H1 (cell line): ENCODE data around the gene CCDC137. TPM values are rescaled to one million over a fixed set of nuclear protein-coding genes. Genes with fewer than 3 reads are reported as not detected.

ENCODE experiments used
- CTCF ChIA-PET: fragments of 300-600 bp; sonication (Branson Sonifier 250); formaldehyde crosslinking; loops from one replicate; lab custom pipeline; 2021; ENCODE audit not compliant: partially characterized antibody; lab: Charles Lee
- POLR2A ChIA-PET: fragments of 300-600 bp; sonication (Branson Sonifier 250); formaldehyde crosslinking; loops from one replicate; lab custom pipeline; 2021; ENCODE audit warnings: inconsistent platforms; ENCODE audit not compliant: partially characterized antibody; lab: Charles Lee
- DNase-seq, 2 experiments: peaks; one replicate each; pipeline versions ENCODE4 v3.0.0 to v3.0.0-alpha.2; 2010 to 2022; ENCODE audit warnings: low spot score in 2 of 2, low read depth in 1 of 2, mixed read lengths in 1 of 2
- FAIRE-seq: peaks from 2 replicates; lab custom pipeline; 2011; peaks lifted over from hg19 to GRCh38; lab: Jason Lieb, UNC
- H2AFZ ChIP-seq: 2 replicates; pipeline ENCODE4 v1.8.1; 2012; ENCODE audit warnings: low read length, inconsistent platforms
- H2AK5ac ChIP-seq: 2 replicates; pipeline ENCODE4 v1.6.1; 2013; ENCODE audit warnings: low read depth, low read length
- H2BK120ac ChIP-seq: replicated peaks from 2 replicates; pipeline ENCODE3; 2013; ENCODE audit warnings: low read depth, low read length, inconsistent platforms
- H2BK12ac ChIP-seq: 2 replicates; pipeline ENCODE4 v1.6.1; 2013; ENCODE audit warnings: low read depth, low read length
- H2BK15ac ChIP-seq: 2 replicates; pipeline ENCODE4 v1.6.1; 2013; ENCODE audit warnings: low read length
- H2BK20ac ChIP-seq: 2 replicates; pipeline ENCODE4 v1.6.1; 2013; ENCODE audit warnings: low read length
- H2BK5ac ChIP-seq: 2 replicates; pipeline ENCODE4 v1.6.1; 2013; ENCODE audit warnings: low read depth, low read length
- H3K14ac ChIP-seq: 2 replicates; pipeline ENCODE4 v1.6.1; 2013; ENCODE audit warnings: inconsistent platforms; ENCODE audit not compliant: insufficient read length
- H3K18ac ChIP-seq: 2 replicates; pipeline ENCODE4 v1.6.1; 2013; ENCODE audit warnings: low read length; ENCODE audit errors: extremely low read depth
- H3K23ac ChIP-seq: 2 replicates; pipeline ENCODE4 v1.6.1; 2013; ENCODE audit warnings: inconsistent platforms; ENCODE audit not compliant: insufficient read length
- H3K23me2 ChIP-seq: 2 replicates; pipeline ENCODE4 v1.6.1; 2013; ENCODE audit warnings: low read depth, low read length
- H3K27ac ChIP-seq: 2 replicates; pipeline ENCODE4 v1.6.1; 2011; ENCODE audit warnings: low read depth, low read length, inconsistent platforms
- H3K27me3 ChIP-seq, 4 experiments: replicated peaks in 1 of 4; 1 replicate in 1 of 4; 2 replicates in 3 of 4; pipeline versions ENCODE4 v1.6.1 to v1.8.1; 2011 to 2013; ENCODE audit warnings: low read length in 3 of 4, mild to moderate bottlenecking in 3 of 4, inconsistent platforms in 2 of 4, mixed read lengths in 2 of 4, moderate library complexity in 1 of 4; ENCODE audit not compliant: control insufficient read depth in 3 of 4, insufficient read depth in 3 of 4; ENCODE audit errors: extremely low read depth in 1 of 4
- H3K36me3 ChIP-seq, 4 experiments: 2 replicates each; pipeline versions ENCODE4 v1.6.1 to v1.8.1; 2011 to 2013; ENCODE audit warnings: mild to moderate bottlenecking in 4 of 4, low read length in 3 of 4, moderate library complexity in 2 of 4, control low read depth in 1 of 4, inconsistent platforms in 1 of 4; ENCODE audit not compliant: insufficient read depth in 4 of 4, control insufficient read depth in 2 of 4
- H3K4ac ChIP-seq: replicated peaks from 2 replicates; pipeline ENCODE3; 2013; ENCODE audit warnings: low read length, low read depth, mixed read lengths, inconsistent platforms; ENCODE audit not compliant: insufficient read length
- H3K4me1 ChIP-seq, 4 experiments: replicated peaks in 1 of 4; 1 replicate in 1 of 4; 2 replicates in 3 of 4; pipeline versions ENCODE4 v1.6.1 to v1.8.1; 2011 to 2013; ENCODE audit warnings: low read length in 3 of 4, inconsistent platforms in 2 of 4, mixed read lengths in 1 of 4; ENCODE audit not compliant: insufficient read depth in 4 of 4, control insufficient read depth in 3 of 4
- H3K4me2 ChIP-seq, 2 experiments: 2 replicates each; pipeline versions ENCODE4 v1.6.1 to v1.8.1; 2011 to 2013; ENCODE audit warnings: low read depth in 2 of 2, low read length in 2 of 2, control low read depth in 1 of 2, inconsistent platforms in 1 of 2, mild to moderate bottlenecking in 1 of 2; ENCODE audit not compliant: insufficient read depth in 1 of 2
- H3K4me3 ChIP-seq, 4 experiments: fragments of 200-600, 300-600 bp in 1 of 4; sonication (generic), shearing (Covaris generic), sonication (Bioruptor Twin) in 1 of 4; 2 replicates each; pipeline versions ENCODE4 v1.5.1 to v1.8.1; 2011 to 2016; ENCODE audit warnings: low read length in 4 of 4, low read depth in 3 of 4, control low read depth in 2 of 4, inconsistent platforms in 2 of 4, mild to moderate bottlenecking in 2 of 4, mixed read lengths in 1 of 4, moderate library complexity in 1 of 4; ENCODE audit not compliant: insufficient read depth in 2 of 4; ENCODE audit errors: extremely low read depth in 1 of 4
- H3K56ac ChIP-seq: replicated peaks from 2 replicates; pipeline ENCODE3; 2013; ENCODE audit warnings: low read depth, mild to moderate bottlenecking, mixed read lengths, low read length, inconsistent platforms; ENCODE audit not compliant: insufficient read length
- H3K79me1 ChIP-seq: 2 replicates; pipeline ENCODE4 v1.6.1; 2013; ENCODE audit warnings: low read depth, low read length, control low read depth
- H3K79me2 ChIP-seq, 2 experiments: 2 replicates each; pipeline versions ENCODE4 v1.6.1 to v1.8.1; 2012 to 2013; ENCODE audit warnings: low read length in 2 of 2, mild to moderate bottlenecking in 2 of 2, inconsistent platforms in 1 of 2; ENCODE audit not compliant: insufficient read depth in 2 of 2, control insufficient read depth in 1 of 2
- H3K9ac ChIP-seq, 4 experiments: replicated peaks in 1 of 4; 1 replicate in 1 of 4; 2 replicates in 3 of 4; pipeline versions ENCODE4 v1.6.1 to v1.8.1; 2011 to 2013; ENCODE audit warnings: low read depth in 3 of 4, low read length in 3 of 4, control low read depth in 2 of 4, mild to moderate bottlenecking in 2 of 4, moderate library complexity in 2 of 4, inconsistent platforms in 1 of 4; ENCODE audit errors: extremely low read depth in 1 of 4
- H3K9me3 ChIP-seq, 2 experiments: 2 replicates each; pipeline versions ENCODE4 v1.6.1 to v1.8.1; 2012 to 2013; ENCODE audit warnings: mild to moderate bottlenecking in 2 of 2, moderate library complexity in 2 of 2, control low read depth in 1 of 2, inconsistent platforms in 1 of 2, low read depth in 1 of 2, low read length in 1 of 2, mixed read lengths in 1 of 2; ENCODE audit not compliant: insufficient read depth in 2 of 2
- H4K20me1 ChIP-seq, 2 experiments: replicated peaks in 1 of 2; 2 replicates each; pipeline versions ENCODE3 to v1.8.1; 2011 to 2013; ENCODE audit warnings: inconsistent platforms in 2 of 2, low read length in 2 of 2, mild to moderate bottlenecking in 1 of 2; ENCODE audit not compliant: insufficient read depth in 2 of 2, control insufficient read depth in 1 of 2
- H4K5ac ChIP-seq: 2 replicates; pipeline ENCODE4 v1.6.1; 2013; ENCODE audit warnings: low read length, low read depth, mixed read lengths, inconsistent platforms; ENCODE audit not compliant: insufficient read length
- H4K8ac ChIP-seq: 2 replicates; pipeline ENCODE4 v1.8.0; 2013; ENCODE audit warnings: mild to moderate bottlenecking, moderate library complexity, low read length, inconsistent platforms; ENCODE audit not compliant: insufficient read depth; ENCODE audit errors: extremely low read depth
- H4K91ac ChIP-seq: replicated peaks from 2 replicates; pipeline ENCODE3; 2013; ENCODE audit warnings: low read length, mixed read lengths, inconsistent platforms; ENCODE audit not compliant: insufficient read length
- CREB1 ChIP-seq: IDR thresholded peaks from 2 replicates; pipeline ENCODE4 v1.6.1; 2012; ENCODE audit warnings: inconsistent platforms
- CTBP2 ChIP-seq: IDR thresholded peaks from 2 replicates; pipeline ENCODE4 v1.7.0; 2011; ENCODE audit warnings: borderline replicate concordance, mild to moderate bottlenecking, moderate library complexity, mixed read lengths, low read length; ENCODE audit not compliant: insufficient read depth, insufficient read length
- FOSL1 ChIP-seq: IDR thresholded peaks from 2 replicates; pipeline ENCODE4 v1.6.1; 2011; ENCODE audit warnings: mild to moderate bottlenecking, low read depth, low read length, moderate library complexity; ENCODE audit not compliant: insufficient read depth
- KDM5A ChIP-seq: fragments of 200-600 bp; IDR thresholded peaks from 2 replicates; pipeline ENCODE4 v1.7.1; 2012; ENCODE audit warnings: mild to moderate bottlenecking, low read length, inconsistent platforms, mixed read lengths
- RNF2 ChIP-seq: fragments of 200-900, 300-1000 bp; sonication (generic); IDR thresholded peaks from 2 replicates; pipeline ENCODE4 v1.7.1; 2016; ENCODE audit warnings: borderline replicate concordance, low read depth, mild to moderate bottlenecking, antibody characterized with exemption, low read length; ENCODE audit not compliant: poor library complexity, severe bottlenecking; ENCODE audit errors: missing control alignments
- SP1 ChIP-seq: IDR thresholded peaks from 2 replicates; pipeline ENCODE4 v1.6.1; 2011; ENCODE audit warnings: low read depth, low read length
- WGBS, 2 experiments: shearing (Covaris generic) in 1 of 2; methylation state at CpG; one replicate each; pipeline versions ENCODE4 v1.1.6 to v1.1.7; 2013 to 2015; ENCODE audit warnings: low lambda C conversion rate in 2 of 2, mixed read lengths in 2 of 2, inconsistent platforms in 1 of 2, low coverage in 1 of 2, missing lambda C conversion rate in 1 of 2; ENCODE audit not compliant: insufficient replicate concordance in 2 of 2, insufficient coverage in 1 of 2, insufficient read length in 1 of 2; ENCODE audit errors: extremely low coverage in 1 of 2, missing lambda C conversion rate in 1 of 2; 5-methylcytosine and 5-hydroxymethylcytosine counted together
- polyA plus RNA-seq, 7 experiments: library from polyadenylated mRNA; depleted of rRNA in 3 of 7; stranded (reverse) in 5 of 7; unstranded in 2 of 7; fragments of >200 nt in 5 of 7; fragments of 200-250 nt in 2 of 7; gene quantifications; 1 replicate in 5 of 7; 2 replicates in 1 of 7; 4 replicates in 1 of 7; pipeline versions ENCODE4 v1.2.1 to v1.2.3, GENCODE V29; 2011 to 2013; ENCODE audit warnings: missing spikeins in 2 of 7, mixed read lengths in 2 of 7
- total RNA-seq: library from RNA; stranded (reverse); fragmentation: NEBNext Ultra II Directional; extraction: Animal tissue kit (Norgen Biotek cat#: 25700); gene quantifications from 2 replicates; pipeline ENCODE4 v1.2.1, GENCODE V29; 2021
- TF ChIP-seq, protein P1 (sequence below): IDR thresholded peaks from 2 replicates; pipeline ENCODE4 v1.6.1; 2012; ENCODE audit warnings: inconsistent platforms
- TF ChIP-seq, protein P2 (sequence below): IDR thresholded peaks from 2 replicates; pipeline ENCODE4 v1.6.1; 2011; ENCODE audit warnings: low read length, improper control_type of control experiment

Gene CCDC137
- total and polyA plus RNA-seq, 2 of the 8 experiments (the other 6 are each of a cell fraction or from before 2014, with no cell fraction given) = 17.6 to 38.6 TPM

DNA sequence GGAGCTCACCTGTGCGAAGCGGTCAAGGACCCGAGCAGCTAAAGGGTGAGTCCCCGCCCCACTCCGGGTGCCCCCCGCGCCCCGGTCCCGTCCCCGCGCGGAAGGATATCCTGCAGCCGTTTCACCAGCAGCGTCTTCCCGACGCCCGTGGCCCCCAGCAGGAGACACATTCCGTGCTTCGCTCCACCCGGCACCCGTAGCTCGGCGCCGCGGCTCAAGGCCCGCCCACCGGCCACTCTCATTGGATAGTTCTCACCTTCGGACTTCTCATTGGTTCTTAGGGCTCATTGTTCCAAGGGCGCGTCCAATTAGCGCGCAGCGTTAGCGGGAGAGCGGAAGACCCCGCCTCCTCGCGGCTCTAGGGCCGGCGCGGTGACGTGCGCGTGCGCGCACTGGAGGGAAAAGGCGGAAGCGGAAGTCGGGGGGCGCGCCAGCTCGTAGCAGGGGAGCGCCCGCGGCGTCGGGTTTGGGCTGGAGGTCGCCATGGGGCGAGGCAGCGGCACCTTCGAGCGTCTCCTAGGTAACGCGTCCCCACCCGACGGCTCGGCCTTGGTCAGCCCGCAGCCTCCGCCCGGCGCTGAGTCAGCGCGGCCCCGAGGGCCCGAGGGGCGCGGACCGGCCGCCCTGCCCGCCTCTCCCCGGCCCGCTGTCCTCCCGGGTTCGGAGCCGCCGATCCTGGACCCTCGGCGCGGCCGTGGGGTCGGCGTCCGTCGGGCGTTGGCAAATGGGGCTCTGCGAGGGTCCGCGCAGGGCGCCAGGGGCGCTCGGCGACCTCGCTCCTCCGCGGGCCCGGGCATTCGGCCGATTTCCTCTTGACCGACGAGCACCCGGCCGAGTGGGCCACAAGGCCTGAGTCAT, 17.3 kb downstream of the CCDC137 start, which contains the start of the genes ARL16 and HGS:
Gene ARL16, minus strand, starts transcription at position 214 of the 858 bp plus-strand sequence. Its CDS starts 44 bp downstream, at position 170.
Gene HGS, plus strand, starts transcription at position 428 of the 858 bp plus-strand sequence. Its CDS starts 56 bp downstream, at position 484.
- H2BK20ac ChIP-seq = no peak within 1 kb of the TSS
- H3K4me1 ChIP-seq = peaks cover 3 to 14% (median 7%) of the 10 kb centered on the region in 4 experiments; a peak in 6 of 7 replicates
- no peak within 1 kb of the TSS for H3K14ac ChIP-seq
- FAIRE-seq (no peak), DNase-seq (peak; percentile 97 to 98)
- H3K23me2 ChIP-seq = peaks cover 12% of the 10 kb centered on the region
- no peak within 1 kb of the TSS for H2AFZ ChIP-seq
- H2BK120ac ChIP-seq = no peak within 1 kb of the TSS
- peak within 1 kb of the TSS; percentile 60; the same call in 1 of the 2 replicates for H2BK5ac ChIP-seq
- peak within 1 kb of the TSS; percentile 56 for H4K5ac ChIP-seq
- H4K8ac ChIP-seq = peak within 1 kb of the TSS; percentile 90
- H3K9me3 ChIP-seq = no peaks in the 10 kb centered on the region
- H3K4me2 ChIP-seq = peak within 1 kb of the TSS; percentile 77 to 88
- peak within 1 kb of the TSS; percentile 70 for H3K56ac ChIP-seq
- H3K27ac ChIP-seq = peak within 1 kb of the TSS; percentile 58
- H3K36me3 ChIP-seq = peaks cover 2 to 20% (median 16%) of the 10 kb centered on the region in 4 experiments; a peak in 6 of 8 replicates
- H3K79me2 ChIP-seq = peaks cover 4 to 39% of the 10 kb centered on the region in 2 experiments; a peak in 3 of 4 replicates
- ChIA-PET CTCF (interaction anchor here (0.8 to 3.1 kb wide), 9 partner anchors 8 to 185 kb away, joined by 3 to 20 read pairs (median 5); no protein-coding TSS in a partner anchor), POLR2A (interaction anchor here (0.8 to 28.4 kb wide), 13 partner anchors 8 to 195 kb away, joined by 3 to 436 read pairs (median 5); partner anchors contain the start of genes CCDC137, MRPL12, NPLOC4 and OXLD1)
- H3K9ac ChIP-seq = peak within 1 kb of the TSS; percentile 72 to 76 (median 73)
- 0 out of 2 replicates have a peak within 1 kb of the TSS, but pooled peaks have one; percentile 61 for H2BK15ac ChIP-seq
- H3K4ac ChIP-seq = no peak within 1 kb of the TSS
- H3K18ac ChIP-seq = peak within 1 kb of the TSS; percentile 32
- H2BK12ac ChIP-seq = no peak within 1 kb of the TSS
- H4K20me1 ChIP-seq = peaks cover 0 to 27% of the 10 kb centered on the region in 2 experiments
- H3K27me3 ChIP-seq = no peaks in the 10 kb centered on the region; a peak in 1 of 7 replicates
- H3K79me1 ChIP-seq = peaks cover 15% of the 10 kb centered on the region
- H3K4me3 ChIP-seq = peak within 1 kb of the TSS; percentile 76 to 89 (median 87)
- WGBS, 2 experiments = 2% methylated on average over 65 of the region's 112 CpGs; no CpG with 5 or more reads in 1 of the 2 experiments
- no peak within 1 kb of the TSS for H3K23ac ChIP-seq
- peak within 1 kb of the TSS; percentile 95; the same call in 1 of the 2 replicates for H2AK5ac ChIP-seq
- H4K91ac ChIP-seq = peak within 1 kb of the TSS; percentile 34
- 0 out of 2 replicates have a peak, but pooled peaks have one; percentile 40 for TF ChIP-seq KDM5A
- no peak for TF ChIP-seq RNF2
- TF ChIP-seq, protein P1, sequence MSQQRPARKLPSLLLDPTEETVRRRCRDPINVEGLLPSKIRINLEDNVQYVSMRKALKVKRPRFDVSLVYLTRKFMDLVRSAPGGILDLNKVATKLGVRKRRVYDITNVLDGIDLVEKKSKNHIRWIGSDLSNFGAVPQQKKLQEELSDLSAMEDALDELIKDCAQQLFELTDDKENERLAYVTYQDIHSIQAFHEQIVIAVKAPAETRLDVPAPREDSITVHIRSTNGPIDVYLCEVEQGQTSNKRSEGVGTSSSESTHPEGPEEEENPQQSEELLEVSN = no peak; the same call in 1 of the 2 replicates
- TF ChIP-seq, protein P2, sequence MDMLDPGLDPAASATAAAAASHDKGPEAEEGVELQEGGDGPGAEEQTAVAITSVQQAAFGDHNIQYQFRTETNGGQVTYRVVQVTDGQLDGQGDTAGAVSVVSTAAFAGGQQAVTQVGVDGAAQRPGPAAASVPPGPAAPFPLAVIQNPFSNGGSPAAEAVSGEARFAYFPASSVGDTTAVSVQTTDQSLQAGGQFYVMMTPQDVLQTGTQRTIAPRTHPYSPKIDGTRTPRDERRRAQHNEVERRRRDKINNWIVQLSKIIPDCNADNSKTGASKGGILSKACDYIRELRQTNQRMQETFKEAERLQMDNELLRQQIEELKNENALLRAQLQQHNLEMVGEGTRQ = no peak
- peak; percentile 80 for TF ChIP-seq CREB1
- no peak for TF ChIP-seq FOSL1
- peak; percentile 97 for TF ChIP-seq SP1
- TF ChIP-seq CTBP2 = no peak
